GM19193 (cell line): ENCODE results near the gene ADAT3.

Experiments
- POLR2A ChIP-seq: IDR thresholded peaks from 4 replicates; pipeline ENCODE4 v1.6.1; 2011; ENCODE audit not compliant: insufficient read depth, insufficient read length; ENCODE audit errors: extremely low read depth

The ADAT3 gene

DNA sequence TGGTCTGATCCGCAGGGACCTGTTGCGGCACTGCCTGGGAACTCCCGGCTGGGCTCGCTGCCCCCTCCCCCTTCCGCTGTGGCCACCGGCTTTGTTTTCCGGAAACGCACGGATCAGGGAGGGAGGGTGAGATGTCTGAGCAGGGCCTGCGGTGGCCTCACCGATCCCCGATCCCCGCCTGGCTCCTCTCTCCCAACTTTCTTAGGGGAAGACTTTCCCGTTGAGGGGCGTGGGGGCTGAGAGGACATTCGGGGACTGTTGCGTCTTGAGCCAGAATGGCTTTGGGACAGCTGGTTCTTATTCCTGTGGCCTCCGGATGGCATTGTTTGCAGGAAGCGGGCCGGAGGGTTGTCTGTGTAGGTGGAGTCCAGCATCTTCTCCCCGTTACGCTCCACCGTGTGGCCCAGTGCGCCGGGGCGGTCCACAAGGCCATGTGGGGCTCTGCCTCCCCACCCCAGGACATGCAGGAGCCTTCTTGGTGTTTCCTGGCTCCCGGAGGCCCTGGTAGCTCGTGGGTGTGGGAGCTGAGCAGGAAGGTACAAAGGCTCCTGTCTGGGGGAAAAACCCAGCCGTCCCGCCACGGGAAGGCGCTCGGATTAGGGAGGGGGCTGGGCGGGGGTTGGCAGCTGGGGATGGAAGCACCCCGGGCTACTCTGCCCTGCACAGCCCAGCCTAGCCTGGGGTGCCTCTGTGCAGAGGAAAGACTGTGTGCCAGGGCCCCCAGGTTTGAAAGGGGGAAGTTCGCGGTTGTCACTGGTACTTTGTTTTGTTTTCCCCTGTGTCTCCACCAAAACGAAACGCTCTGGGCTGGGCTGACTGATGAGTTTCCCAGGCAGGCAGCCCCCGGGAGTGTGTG, 37.1 kb downstream of the ADAT3 start:
- TF ChIP-seq POLR2A = peak; percentile 57

DNA sequence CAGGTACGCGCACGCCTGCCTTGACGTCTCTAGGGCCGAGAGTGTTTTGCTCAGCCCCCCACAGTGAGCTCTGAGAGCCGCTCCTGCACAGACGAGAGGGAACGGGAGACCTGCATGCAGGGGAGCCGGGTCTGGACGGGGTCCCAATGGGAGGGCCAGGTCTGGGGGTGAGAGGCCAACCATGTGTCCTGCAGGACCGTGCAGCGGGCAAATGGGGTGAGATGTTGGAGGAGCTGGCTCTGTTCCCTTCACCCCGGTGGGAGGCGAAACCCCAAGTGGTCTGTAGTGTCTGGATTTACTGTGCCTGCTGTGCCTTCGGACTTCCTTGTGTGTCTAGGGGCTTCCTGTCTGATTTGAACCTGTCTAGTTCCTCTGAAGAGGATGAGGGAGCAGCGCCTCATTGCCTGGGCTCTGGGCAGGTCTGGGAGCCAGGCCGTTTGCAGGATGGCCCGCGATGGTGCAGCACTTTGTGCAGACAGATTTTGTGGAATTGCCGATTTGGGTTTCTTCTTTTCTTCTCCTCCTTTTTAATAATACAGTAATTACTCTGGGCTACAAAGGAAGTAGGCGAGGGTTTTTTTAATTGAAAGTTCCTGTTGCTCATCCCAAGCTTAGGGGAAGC, 37.8 kb downstream of the ADAT3 start:
- no peak for TF ChIP-seq POLR2A

DNA sequence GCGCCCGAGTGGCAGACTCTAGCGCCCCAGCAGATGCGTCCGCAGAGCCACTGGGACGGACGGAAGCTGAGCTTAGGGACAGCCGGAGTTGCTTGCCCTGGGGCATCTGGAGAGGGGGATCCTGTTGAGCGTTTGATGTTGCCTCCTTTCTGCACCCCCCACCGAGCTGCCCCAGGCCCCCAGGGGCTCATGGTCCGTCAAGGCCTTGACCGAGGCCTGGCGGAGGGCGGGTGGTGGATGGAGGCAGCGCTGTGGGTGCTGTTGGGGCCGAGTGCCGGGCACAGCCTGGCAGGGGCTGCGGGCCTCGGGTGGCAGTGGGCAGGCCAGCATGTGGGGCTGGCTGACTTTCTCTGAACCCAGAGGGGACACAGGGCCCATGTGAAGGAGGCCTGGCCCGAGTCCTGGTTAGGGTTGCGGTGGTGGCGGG, 38.5 kb downstream of the ADAT3 start:
- no peak for TF ChIP-seq POLR2A

DNA sequence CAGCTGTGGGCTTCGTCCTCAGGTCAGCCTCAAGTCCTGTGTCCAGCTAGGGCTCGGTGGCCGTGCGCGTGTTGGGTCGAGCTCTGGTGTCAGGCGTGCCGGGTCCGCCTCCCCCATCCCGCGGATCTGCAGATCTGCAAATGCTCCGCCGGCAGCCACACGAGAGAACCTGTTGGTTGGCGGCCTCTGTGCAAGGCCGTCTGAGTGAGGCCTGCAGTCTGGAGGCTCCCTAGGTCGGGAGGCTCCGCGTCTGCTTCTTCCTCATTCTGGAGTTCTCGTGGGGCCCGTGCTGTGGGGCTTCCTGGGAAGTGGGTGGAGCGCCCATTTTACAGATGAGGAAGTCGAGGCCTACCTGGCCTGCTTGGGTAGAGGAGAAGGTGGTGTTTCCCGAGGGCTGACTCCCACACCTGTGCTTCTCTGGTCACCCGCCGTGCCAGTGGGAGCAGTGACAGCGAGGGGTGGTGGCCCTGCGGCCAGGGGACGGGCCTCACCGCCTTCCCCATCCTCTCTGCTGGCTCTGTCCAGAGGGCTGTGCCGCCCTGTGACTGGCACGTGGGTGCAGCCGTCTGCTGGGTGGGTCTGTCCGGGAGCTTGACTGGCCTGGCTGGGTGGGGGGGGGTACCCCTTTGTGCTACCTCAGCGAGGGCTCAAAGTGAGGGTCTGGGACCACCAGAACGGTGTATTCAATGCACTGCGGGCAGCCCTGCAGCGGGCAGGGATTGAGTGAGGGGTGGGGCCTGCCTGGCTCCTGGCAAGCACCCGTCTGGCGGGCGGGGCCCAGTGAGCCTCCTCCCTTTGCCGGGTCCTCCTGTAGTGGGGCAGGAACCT, 39.1 kb downstream of the ADAT3 start:
- no peak for TF ChIP-seq POLR2A

DNA sequence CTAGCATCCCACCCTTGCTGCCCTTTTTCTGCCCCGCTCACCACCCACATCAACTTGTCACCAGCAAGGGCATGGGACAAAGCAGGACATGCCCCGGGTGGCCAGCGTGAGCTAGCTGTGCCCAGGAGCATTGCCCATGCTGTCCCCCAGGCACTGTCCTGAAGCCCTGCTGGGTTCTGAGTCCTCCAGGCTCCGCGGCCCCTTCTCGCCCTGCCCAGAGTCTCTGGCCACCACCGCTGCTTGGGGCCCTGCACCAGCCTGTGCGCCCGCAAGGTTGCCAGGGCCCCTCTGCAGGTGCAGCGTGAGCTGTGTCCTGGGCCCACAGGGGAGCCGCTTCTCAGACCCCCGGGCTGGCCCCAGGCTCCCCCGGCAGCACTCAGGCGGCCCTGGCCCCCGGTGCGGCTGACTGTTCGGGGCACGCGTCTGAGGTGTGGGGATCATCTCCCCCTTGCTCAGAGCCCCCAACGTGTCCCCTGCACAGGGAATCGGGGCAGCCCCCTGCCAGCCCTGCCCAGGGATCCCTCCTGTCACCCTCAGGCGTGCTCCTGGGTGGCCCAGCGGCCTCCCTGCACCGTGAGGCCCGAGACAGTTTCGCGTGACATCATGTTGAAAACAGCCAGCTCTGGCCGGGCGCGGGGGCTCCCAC, 39.8 kb downstream of the ADAT3 start:
- no peak for TF ChIP-seq POLR2A

DNA sequence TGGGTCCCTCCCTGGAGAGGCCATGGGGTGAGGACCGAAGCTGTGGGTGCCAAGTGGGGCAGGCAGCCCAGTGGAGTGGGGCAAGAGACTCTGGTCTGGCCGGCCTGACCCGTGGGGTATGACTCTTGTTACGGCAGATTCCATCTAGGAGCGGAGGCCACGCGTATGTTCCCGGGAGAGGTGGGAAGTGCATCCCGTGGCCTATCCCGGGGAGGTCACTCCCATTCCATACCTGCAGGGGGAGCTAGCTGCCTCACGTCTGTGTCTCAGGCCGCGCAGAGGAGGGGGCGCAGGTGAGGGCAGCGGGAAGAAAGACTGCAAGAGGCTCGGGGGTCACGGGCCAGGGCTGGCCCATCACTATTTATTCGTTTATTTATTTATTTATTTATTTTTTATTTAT, 40.7 kb downstream of the ADAT3 start:
- TF ChIP-seq POLR2A = no peak

DNA sequence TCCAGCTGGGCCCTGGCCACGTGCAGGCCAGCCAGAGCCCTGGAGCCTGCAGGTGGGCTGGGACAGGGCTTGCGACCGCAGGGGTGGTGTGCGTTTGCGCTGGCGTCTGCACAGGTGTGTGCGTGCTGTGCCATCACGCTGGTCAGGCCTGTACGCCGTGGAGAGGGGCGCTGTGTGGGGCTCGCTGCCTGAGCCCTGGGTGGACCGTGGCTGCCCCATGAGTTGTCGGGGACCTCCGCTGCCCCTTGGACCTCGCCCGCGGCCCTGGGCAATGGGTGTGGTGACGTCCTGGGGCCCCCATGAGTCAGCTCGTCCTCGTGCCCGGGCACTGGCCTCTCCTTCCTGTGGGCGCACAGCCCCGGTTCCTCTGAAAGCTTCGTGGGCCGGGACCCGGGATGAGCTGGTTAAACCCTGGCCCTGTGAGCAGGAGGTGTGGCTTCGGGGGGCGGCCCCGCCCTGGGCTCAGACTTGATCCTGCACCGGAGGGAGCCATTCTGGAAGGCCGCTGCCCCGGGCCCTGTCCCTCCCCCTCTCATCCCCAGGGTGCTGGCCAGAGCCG, 42.5 kb downstream of the ADAT3 start:
- no peak for TF ChIP-seq POLR2A

DNA sequence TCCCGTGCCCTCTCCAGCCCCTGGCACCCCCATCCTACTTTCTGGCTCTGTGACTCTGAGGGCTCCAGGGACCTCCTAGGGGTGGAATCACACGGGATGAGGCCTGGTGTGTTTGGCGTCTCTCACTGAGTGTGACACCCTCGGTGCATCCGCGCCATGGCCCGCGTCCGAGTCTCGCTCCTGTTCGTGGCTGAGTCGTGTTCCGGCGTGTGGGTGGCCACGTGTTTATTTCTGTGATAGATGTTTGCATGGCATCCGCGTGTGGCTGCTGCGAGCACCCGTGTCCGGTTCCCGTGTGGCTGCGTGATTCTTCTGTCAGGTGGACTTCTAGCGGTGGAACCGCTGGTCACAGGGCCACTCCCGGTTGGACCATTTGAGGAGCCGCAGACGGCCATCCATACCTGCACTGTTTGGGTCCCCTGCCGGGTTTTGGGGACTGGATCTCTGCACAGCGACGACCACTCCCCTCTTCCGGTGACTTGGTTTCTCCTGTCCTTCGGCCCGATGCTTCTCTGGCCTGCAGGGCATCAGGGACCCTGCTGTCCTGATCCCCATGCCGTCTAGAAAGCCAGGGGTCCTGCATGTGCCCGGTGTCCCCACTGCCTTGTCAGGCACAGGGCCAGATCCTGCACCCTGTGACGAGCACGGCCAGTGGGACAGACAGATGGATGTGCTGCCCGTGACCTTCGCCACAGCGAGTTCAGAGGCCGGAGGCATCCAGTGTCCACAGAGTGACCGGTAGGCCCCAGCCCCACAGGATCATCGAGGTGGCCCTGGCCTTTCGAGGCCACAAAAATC, 44.3 kb downstream of the ADAT3 start:
- no peak for TF ChIP-seq POLR2A

DNA sequence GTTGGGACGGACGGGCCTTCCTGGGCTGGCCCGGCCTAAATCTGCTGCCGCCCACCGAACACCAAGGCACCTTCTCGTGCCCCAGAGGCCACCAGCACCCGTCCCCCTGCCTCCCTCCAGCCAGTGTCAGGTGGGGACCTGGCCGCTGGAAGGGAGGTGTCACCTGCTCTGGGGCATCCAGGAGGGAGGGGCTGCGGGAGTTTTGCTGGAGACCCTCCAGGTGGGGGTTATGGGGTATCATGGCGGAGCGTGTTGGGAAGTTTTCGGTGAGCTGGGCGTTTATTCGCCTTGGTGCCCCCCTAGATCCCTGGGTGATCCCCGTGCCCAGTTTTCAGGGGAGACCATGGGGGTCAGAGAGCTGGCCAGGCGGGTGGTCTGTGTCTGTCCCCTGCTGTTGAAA, 45.4 kb downstream of the ADAT3 start:
- no peak for TF ChIP-seq POLR2A

DNA sequence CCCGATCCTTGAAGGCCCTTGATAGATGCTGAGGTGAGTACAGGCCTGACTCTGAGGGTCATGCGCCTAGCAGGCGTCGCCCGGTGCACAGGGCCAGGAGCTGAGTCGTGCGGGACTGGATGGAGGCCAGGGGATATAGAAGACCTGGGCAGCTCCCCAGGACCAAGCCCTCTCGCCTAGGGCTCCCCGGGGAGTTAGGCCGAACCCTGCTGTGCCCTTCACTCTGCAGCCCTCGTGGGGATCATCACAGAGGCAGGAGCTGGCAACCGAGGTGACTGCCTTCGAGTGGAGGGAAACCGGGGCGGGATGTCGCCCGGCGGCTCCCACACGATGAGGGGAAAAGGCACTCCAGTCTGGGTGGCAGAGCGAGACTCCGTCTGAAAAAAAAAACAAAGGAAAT, 47.4 kb downstream of the ADAT3 start:
- TF ChIP-seq POLR2A = no peak

DNA sequence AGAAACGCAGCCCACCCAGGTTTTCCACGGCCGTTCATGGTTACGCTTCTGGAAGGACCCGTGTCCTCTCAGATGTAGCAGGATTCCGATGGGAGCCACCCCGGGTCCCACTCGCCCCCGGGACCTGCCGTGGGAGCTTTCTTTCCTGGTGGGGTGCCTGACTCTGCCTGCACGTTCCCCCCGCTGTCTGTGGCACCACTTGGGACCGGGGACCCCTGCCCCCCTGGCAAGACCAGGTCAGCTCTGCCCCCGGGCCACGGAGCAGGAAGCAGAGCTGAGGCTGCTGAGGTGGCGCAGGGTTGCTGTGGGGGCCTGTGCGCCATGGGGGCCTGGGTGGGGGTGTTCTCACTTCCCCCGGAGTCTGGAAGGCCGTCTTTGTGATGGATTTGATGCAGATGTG, 47.8 kb downstream of the ADAT3 start:
- TF ChIP-seq POLR2A = no peak

DNA sequence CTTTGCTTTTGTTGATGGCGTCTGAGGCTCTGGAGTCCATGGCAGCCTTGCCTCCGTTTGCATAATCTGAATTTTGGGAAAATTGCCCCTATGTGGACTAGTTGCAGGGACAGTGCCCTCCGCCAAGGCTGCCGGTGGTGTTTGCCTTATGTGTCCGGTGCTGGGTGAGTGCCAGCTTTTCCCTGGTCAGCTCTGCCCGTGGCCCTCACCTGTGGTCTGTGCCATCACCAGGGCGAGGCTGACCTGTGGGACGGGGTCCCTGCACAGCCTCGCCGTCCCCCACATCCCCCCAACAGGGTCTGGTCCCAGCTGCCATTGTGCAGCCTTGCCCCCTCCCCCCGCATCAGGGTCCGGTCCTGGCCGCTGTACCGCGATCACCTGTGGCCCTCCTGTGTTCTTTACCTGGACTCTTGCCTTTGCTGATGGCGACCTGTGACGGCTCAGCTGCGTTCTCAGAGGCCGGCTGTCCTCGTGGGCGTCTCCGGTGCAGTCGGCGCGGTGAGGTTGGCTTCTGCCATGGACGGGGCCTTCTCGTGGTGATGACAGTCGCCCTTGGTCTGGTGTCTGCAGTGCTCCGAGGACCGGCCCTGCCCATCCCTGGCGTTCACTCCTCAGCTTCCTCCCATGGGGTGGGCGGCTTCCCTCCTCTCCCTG, 48.4 kb downstream of the ADAT3 start:
- TF ChIP-seq POLR2A = no peak

DNA sequence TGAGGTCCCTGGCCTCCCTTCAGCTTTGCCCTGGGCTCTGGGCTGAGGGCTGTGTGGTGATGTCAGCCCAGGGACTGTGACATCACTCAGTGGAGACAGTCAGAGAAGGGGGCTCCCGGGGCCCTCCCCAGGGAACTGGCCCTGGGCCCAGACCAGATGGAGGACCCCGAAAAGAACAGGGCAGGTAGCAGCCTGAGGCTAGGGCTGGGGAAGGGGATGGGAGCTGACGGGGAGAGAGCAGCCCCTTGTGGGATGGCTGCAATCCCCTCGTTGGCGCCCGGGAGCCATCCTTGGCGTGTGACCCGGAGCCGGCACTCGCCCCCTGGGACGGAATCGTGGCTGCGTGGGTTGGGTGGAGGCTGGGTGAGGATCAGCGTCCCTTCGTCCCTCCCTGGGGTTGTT, 49.3 kb downstream of the ADAT3 start:
- TF ChIP-seq POLR2A = no peak
